Measurements from ENCODE around the gene TTC22.

The TTC22 gene

DNA sequence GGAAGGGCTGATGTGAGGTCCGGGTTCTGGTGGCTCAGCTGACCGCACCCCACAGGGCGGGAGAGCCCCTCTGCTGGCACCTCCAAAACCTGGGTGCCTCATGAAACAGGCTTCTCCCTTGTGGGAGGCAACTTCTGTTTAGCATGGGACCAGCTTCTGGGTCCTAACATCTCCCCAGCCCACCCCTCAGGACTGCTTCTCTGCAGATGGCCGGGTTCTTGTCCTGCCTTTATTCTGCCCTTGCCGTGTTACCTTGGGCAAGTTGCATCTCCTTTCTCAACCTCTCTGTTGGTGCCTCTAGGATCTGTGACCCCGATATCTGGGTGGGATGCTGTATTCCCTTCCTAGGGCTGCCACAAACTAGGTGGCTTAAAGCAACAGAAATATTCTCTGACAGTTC lies 15.0 kb upstream of the TTC22 start:
- TF ChIP-seq, protein P1, sequence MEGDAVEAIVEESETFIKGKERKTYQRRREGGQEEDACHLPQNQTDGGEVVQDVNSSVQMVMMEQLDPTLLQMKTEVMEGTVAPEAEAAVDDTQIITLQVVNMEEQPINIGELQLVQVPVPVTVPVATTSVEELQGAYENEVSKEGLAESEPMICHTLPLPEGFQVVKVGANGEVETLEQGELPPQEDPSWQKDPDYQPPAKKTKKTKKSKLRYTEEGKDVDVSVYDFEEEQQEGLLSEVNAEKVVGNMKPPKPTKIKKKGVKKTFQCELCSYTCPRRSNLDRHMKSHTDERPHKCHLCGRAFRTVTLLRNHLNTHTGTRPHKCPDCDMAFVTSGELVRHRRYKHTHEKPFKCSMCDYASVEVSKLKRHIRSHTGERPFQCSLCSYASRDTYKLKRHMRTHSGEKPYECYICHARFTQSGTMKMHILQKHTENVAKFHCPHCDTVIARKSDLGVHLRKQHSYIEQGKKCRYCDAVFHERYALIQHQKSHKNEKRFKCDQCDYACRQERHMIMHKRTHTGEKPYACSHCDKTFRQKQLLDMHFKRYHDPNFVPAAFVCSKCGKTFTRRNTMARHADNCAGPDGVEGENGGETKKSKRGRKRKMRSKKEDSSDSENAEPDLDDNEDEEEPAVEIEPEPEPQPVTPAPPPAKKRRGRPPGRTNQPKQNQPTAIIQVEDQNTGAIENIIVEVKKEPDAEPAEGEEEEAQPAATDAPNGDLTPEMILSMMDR (IDR thresholded peaks at IDR 0.05): no peak

DNA sequence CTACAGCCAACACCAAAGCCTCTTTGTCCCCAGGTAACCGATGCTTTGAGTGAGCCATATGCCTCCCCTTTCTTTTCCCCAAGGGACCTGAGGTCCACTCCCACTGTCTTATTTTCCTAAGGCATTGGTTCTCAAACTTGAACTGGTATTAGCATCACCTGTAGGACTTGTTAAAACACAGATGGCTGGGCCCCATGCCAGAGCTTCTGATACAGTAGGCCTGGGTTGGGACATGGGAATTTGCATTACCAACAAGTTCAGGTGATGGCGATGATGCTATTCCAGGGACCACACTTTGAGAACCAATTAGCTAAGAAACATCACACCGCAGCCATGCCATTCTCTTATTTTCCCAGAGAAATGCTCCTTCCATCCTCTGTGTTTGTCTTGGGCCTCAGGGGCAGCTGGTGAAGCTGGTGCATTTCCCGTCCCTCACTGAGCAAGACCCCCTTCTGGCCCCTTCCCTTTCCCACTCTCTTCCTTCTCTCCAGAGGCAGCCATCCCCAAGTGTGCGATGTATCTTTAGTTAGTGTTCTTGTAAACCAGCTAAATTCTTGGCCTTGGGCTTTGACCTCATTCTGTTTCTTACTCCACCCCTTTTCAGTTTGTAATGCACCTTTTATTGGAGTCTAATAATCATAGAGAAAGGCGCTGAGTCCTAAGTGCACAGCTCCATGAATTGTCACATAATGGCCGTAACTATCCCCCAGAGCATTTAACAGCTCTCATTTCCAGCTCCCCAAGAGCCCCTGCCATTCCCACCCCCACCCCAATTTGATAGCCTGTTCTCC lies 14.2 kb upstream of the TTC22 start:
- TF ChIP-seq, protein P1 (IDR thresholded peaks at IDR 0.05): no peak

DNA sequence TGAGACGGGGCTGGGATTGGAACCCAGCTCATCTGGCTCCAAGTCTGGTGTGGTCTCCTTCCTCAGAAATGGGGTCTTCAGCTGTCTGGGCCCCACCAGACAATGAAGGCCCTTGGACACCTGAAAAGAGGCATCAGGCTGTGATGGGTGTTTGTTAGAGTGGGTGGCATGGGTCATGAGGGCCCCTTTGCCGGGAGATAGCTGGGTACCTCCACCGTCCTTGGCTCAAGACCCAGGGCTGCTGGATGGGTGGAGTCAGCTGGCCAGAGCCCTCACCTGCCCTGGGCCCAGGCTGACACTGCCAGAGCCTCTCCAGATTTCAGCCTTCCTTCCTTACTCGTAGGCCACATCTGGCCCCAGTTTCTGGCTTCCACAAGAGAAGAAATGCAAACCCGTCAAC lies 13.4 kb upstream of the TTC22 start:
- TF ChIP-seq, protein P1 (IDR thresholded peaks at IDR 0.05): no peak

DNA sequence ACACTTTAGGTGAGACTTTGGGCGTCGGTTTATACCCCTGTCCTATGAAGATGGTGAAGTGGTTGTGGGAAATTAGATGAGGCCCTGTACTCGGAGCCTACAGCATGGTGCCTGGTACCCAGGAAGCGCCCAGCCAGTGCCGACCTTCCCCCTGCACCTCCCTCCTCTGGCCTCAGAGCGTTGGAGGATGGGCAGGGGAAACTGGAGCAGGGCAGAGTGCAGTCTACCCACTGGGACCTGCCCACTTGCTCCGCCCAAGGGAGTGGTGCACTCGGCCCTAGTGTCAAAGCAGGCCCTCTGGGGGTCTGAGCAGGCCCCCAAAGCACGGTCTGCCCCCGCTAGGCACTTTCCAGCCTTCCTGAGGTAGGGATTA lies 13.0 kb upstream of the TTC22 start:
- TF ChIP-seq, protein P1 (IDR thresholded peaks at IDR 0.05): no peak

DNA sequence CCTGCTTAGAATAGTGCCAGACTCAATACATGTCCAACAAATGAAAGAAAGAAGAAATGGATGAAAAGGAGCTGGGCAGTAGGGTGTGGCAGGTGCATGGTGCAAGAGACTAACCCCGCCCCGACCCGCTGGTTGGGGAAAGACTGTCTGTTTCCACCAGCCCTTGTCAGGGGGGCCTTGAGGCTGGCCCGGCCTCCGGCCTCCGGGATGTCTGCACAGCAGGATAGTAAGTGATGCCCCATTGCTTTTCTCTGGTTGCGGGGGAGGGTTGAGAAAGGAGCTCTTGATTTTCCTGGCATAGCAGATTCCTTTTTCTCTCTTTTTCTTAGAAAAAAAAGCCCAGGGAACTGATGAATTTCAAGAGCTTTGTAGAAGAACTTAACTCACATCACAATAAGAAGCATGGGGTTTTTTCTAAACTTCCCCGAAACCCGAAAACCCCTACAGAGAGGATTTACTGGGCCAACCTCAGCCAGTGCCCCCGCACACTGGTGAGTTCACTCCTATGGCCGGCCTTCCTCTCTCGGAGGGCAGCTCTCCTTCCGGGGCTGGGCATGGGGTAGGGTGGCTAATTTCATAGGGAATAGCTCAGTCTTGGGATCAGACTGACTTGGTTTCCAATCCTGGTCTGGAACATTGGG lies 12.5 kb upstream of the TTC22 start:
- TF ChIP-seq, protein P1 (IDR thresholded peaks at IDR 0.05): no peak

DNA sequence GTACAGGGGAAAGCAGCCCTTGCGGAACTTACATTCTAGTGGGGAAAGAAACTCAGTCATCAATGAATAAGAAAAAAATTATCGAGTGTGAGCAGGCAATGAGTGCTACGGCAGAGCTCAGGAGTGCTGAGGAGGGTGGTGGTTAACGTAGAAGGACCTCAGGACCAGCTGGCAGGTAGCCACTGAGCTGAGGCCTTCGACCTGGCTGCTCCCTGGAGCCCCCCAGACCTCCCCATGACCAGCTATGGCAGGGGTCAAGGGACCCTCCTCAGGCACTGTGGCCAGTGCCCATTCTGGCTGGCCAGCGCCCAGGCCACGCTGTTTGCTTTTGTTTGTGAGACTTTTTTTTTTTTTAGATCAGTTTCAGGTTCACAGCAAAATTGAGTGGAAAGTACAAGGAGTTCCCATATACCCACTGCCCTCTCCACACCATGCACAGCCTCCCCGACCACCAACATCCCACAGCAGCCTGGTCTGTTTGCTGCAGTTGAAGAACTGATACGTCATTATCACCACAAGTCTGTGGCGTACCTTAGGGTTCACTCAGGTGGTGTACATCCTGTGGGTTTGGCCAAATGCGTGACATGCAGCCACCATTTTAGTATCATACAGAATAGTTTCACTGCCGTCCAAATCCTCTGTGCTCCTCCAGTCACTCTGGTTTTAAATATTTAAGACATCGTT lies 11.8 kb upstream of the TTC22 start:
- TF ChIP-seq, protein P1 (IDR thresholded peaks at IDR 0.05): no peak

DNA sequence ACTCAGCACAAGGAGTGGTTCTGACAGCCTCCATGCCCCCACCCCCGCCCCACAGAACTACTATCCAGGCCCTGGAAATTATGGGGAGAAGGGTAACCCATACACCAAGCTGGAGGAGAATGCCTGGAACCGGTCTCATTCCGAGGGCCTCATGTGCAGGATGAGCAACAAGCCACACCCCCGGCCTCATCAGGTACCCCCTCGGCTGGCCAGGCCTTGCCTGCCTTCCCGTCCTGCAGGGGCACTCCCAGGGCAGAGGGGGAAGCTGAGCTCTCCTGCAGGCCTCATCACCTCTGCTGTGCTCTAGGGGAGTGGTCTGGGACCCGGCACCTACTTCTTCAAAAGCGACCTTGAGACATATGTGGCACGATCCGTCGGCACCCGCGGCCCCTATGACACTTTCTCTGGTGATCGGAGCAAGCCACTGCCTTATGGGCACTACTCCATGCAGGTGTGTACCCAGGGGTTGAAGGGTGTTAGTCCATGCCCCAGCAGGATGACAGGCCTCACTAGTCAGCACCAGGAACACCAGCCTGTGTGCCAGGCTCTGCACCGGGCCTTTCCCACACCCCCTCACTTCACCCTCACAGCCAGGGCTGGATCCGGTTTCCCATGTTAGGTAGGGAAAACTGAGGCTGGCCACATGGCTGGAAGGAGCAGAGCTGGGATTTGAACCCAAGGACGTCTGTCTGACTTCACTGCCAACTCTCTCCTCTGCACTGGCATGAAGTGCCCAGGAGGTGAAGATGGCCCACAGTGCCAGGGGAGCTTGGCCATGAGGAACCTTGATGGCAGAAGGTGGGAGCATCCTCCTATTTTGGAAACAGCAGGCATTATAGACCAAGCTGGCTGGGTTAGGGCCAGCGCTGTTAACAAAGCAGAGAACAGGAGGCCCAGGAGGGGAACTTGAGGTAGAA lies 10.9 kb upstream of the TTC22 start:
- TF ChIP-seq, protein P1 (IDR thresholded peaks at IDR 0.05): no peak
